ENCODE results near the gene COMT. TPM values are rescaled to one million over a fixed set of nuclear protein-coding genes. Genes with fewer than 3 reads are reported as not detected.
A peak's percentile ranks its signal among the peaks of the same experiment; 100 is the strongest.

The COMT gene
- total and polyA plus RNA-seq, 9 of the 15 experiments (the other 6 are each of a cell fraction or from before 2014, with no cell fraction given), result 12.5 to 351 (median 155) TPM

DNA sequence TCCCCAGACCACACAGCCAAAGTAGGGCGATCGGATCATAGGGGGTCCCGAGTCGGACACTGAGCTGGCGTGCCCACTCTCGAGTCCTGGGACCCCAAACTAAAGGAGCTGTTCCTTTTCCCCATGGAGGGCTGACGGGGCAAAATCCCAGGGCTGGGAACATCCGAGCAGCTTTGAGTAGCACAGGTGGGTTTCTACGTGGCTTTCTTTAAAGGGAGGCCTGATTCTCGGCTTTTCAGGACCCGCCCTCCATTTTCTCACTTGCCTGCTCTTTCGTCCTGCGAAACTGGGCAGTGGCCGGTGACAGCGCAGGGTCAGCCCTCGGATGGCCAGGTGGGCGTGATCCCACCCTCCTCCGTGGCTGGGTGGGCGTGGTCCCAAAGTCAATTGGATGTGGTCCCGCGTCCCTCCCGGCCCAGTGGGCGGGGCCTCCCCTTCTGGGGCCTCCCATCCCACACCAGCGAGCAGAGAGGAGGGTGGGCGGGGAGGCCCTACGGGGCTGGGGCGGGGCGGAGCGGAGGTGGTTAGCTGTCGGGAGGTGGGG lies 17.5 kb downstream of the COMT start (continued):
- TF ChIP-seq, protein P1, sequence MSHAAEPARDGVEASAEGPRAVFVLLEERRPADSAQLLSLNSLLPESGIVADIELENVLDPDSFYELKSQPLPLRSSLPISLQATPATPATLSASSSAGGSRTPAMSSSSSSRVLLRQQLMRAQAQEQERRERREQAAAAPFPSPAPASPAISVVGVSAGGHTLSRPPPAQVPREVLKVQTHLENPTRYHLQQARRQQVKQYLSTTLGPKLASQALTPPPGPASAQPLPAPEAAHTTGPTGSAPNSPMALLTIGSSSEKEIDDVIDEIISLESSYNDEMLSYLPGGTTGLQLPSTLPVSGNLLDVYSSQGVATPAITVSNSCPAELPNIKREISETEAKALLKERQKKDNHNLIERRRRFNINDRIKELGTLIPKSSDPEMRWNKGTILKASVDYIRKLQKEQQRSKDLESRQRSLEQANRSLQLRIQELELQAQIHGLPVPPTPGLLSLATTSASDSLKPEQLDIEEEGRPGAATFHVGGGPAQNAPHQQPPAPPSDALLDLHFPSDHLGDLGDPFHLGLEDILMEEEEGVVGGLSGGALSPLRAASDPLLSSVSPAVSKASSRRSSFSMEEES (CRISPR knock-in tag; IDR thresholded peaks at IDR 0.05), result no peak
- no peak for TF ChIP-seq MEF2D (tag; conservative IDR thresholded peaks at IDR 0.05; ENCODE audit: low read depth)
- no peak for TF ChIP-seq SPI1 (IDR thresholded peaks at IDR 0.05; ENCODE audit: borderline replicate concordance, low read depth, low read length)
- TF ChIP-seq ELF4 (CRISPR knock-in tag; IDR thresholded peaks at IDR 0.05), result 0 out of 2 replicates have a peak, but pooled peaks have one; percentile 18
- TF ChIP-seq HNRNPH1 (optimal IDR thresholded peaks at IDR 0.05; ENCODE audit: low read depth, low read length), result no peak
- TF ChIP-seq TARDBP (IDR thresholded peaks at IDR 0.05), result no peak
- no peak for TF ChIP-seq NFYB (IDR thresholded peaks at IDR 0.05; ENCODE audit: extremely low read depth, insufficient read length)
- TF ChIP-seq CREB3L1 (IDR thresholded peaks at IDR 0.05; ENCODE audit: borderline replicate concordance, low read depth), result no peak
- TF ChIP-seq, protein P2, sequence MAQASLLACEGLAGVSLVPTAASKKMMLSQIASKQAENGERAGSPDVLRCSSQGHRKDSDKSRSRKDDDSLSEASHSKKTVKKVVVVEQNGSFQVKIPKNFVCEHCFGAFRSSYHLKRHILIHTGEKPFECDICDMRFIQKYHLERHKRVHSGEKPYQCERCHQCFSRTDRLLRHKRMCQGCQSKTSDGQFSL (CRISPR knock-in tag; IDR thresholded peaks at IDR 0.05), result no peak
- TF ChIP-seq, protein P2 (tag; IDR thresholded peaks at IDR 0.05), result no peak
- TF ChIP-seq SRSF7 (optimal IDR thresholded peaks at IDR 0.05; ENCODE audit: low read depth, low read length), result no peak
- no peak for TF ChIP-seq EP300 (IDR thresholded peaks at IDR 0.05; ENCODE audit: low read length)
- no peak for TF ChIP-seq WHSC1 (IDR thresholded peaks at IDR 0.05; ENCODE audit: low read length)
- TF ChIP-seq, protein P3, sequence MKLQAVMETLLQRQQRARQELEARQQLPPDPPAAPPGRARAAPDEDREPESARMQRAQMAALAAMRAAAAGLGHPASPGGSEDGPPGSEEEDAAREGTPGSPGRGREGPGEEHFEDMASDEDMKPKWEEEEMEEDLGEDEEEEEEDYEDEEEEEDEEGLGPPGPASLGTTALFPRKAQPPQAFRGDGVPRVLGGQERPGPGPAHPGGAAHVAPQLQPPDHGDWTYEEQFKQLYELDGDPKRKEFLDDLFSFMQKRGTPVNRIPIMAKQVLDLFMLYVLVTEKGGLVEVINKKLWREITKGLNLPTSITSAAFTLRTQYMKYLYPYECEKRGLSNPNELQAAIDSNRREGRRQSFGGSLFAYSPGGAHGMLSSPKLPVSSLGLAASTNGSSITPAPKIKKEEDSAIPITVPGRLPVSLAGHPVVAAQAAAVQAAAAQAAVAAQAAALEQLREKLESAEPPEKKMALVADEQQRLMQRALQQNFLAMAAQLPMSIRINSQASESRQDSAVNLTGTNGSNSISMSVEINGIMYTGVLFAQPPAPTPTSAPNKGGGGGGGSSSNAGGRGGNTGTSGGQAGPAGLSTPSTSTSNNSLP (IDR thresholded peaks at IDR 0.05; ENCODE audit: borderline replicate concordance, low read depth, low read length), result no peak
- TF ChIP-seq ZNF609 (CRISPR knock-in tag; IDR thresholded peaks at IDR 0.05; ENCODE audit: borderline replicate concordance), result no peak
- no peak for TF ChIP-seq TEAD1 (CRISPR knock-in tag; IDR thresholded peaks at IDR 0.05)
- TF ChIP-seq SRSF9 (IDR thresholded peaks at IDR 0.05; ENCODE audit: borderline replicate concordance, low read depth, low read length), result no peak
- no peak for TF ChIP-seq U2AF2 (optimal IDR thresholded peaks at IDR 0.05; ENCODE audit: low read depth, low read length)
